ENCODE results near the gene MSH2.

MSH2 gene

GRCh38 chr2:47485177-47485576 lies 82.2 kb downstream of the MSH2 start:
- H2AFZ ChIP-seq (ENCODE audit: low read depth): no peak overlapping the region
- no peaks in the 10 kb centered on the region for H3K27me3 ChIP-seq (ENCODE audit: insufficient read depth, low read depth)
- H3K9ac ChIP-seq: no peak overlapping the region
- no peaks in the 10 kb centered on the region for H3K79me2 ChIP-seq (ENCODE audit: insufficient read depth, low read depth)
- H3K4me1 ChIP-seq (ENCODE audit: low read depth, poor library complexity, severe bottlenecking): peaks cover 3% of the 10 kb centered on the region
- no peak for TF ChIP-seq CTCF (conservative IDR thresholded peaks at IDR 0.05; ENCODE audit: low read depth, low read length)
- H3K36me3 ChIP-seq (ENCODE audit: insufficient read depth): no peaks in the 10 kb centered on the region; the same call in 1 of the 2 replicates
- H3K27ac ChIP-seq: no peak overlapping the region
- H3K4me3 ChIP-seq (IDR thresholded peaks at IDR 0.05; ENCODE audit: insufficient read depth, low read depth, low read length): no peak overlapping the region
- no peak overlapping the region for H3K4me2 ChIP-seq
- no peaks in the 10 kb centered on the region for H4K20me1 ChIP-seq (ENCODE audit: insufficient read depth)

GRCh38 chr2:47485751-47486300 lies 82.9 kb downstream of the MSH2 start:
- no peaks in the 10 kb centered on the region; the same call in 1 of the 2 replicates for H3K36me3 ChIP-seq (ENCODE audit: insufficient read depth)
- H3K79me2 ChIP-seq (ENCODE audit: insufficient read depth, low read depth): no peaks in the 10 kb centered on the region
- no peak for TF ChIP-seq CTCF (conservative IDR thresholded peaks at IDR 0.05; ENCODE audit: low read depth, low read length)
- H3K9ac ChIP-seq: no peak overlapping the region
- no peak overlapping the region for H3K4me2 ChIP-seq
- no peak overlapping the region for H2AFZ ChIP-seq (ENCODE audit: low read depth)
- H4K20me1 ChIP-seq (ENCODE audit: insufficient read depth): no peaks in the 10 kb centered on the region
- H3K4me1 ChIP-seq (ENCODE audit: low read depth, poor library complexity, severe bottlenecking): peaks cover 3% of the 10 kb centered on the region
- no peak overlapping the region for H3K4me3 ChIP-seq (IDR thresholded peaks at IDR 0.05; ENCODE audit: insufficient read depth, low read depth, low read length)
- H3K27ac ChIP-seq: no peak overlapping the region
- no peaks in the 10 kb centered on the region for H3K27me3 ChIP-seq (ENCODE audit: insufficient read depth, low read depth)

GRCh38 chr2:47486841-47487497 lies 84.0 kb downstream of the MSH2 start:
- TF ChIP-seq CTCF (conservative IDR thresholded peaks at IDR 0.05; ENCODE audit: low read depth, low read length): no peak
- H3K36me3 ChIP-seq (ENCODE audit: insufficient read depth): no peaks in the 10 kb centered on the region; the same call in 1 of the 2 replicates
- H3K27ac ChIP-seq: no peak overlapping the region
- no peaks in the 10 kb centered on the region for H3K27me3 ChIP-seq (ENCODE audit: insufficient read depth, low read depth)
- H3K4me3 ChIP-seq (IDR thresholded peaks at IDR 0.05; ENCODE audit: insufficient read depth, low read depth, low read length): no peak overlapping the region
- H3K4me1 ChIP-seq (ENCODE audit: low read depth, poor library complexity, severe bottlenecking): peaks cover 3% of the 10 kb centered on the region
- no peak overlapping the region for H3K4me2 ChIP-seq
- no peaks in the 10 kb centered on the region for H4K20me1 ChIP-seq (ENCODE audit: insufficient read depth)
- no peaks in the 10 kb centered on the region for H3K79me2 ChIP-seq (ENCODE audit: insufficient read depth, low read depth)
- no peak overlapping the region for H2AFZ ChIP-seq (ENCODE audit: low read depth)
- H3K9ac ChIP-seq: no peak overlapping the region

- no peak overlapping the region for H3K27ac ChIP-seq
- H3K27me3 ChIP-seq (ENCODE audit: insufficient read depth, low read depth): no peaks in the 10 kb centered on the region
- no peak overlapping the region for H2AFZ ChIP-seq (ENCODE audit: low read depth)
- H4K20me1 ChIP-seq (ENCODE audit: insufficient read depth): no peaks in the 10 kb centered on the region
- H3K9ac ChIP-seq: no peak overlapping the region
- no peaks in the 10 kb centered on the region; the same call in 1 of the 2 replicates for H3K36me3 ChIP-seq (ENCODE audit: insufficient read depth)
- H3K4me3 ChIP-seq (IDR thresholded peaks at IDR 0.05; ENCODE audit: insufficient read depth, low read depth, low read length): no peak overlapping the region
- H3K4me2 ChIP-seq: no peak overlapping the region
- no peak for TF ChIP-seq CTCF (conservative IDR thresholded peaks at IDR 0.05; ENCODE audit: low read depth, low read length)
- H3K4me1 ChIP-seq (ENCODE audit: low read depth, poor library complexity, severe bottlenecking): peaks cover 3% of the 10 kb centered on the region
- no peaks in the 10 kb centered on the region for H3K79me2 ChIP-seq (ENCODE audit: insufficient read depth, low read depth)
Observed at GRCh38 chr2:47487498-47487875, 84.5 kb downstream of the MSH2 start.
